RWPE2 (cell line): ENCODE data around the gene OMP.

ENCODE experiments used
- ATAC-seq: fragments of 200-7000 bp; cut with Tn5 transposase; 3 replicates; pipeline ENCODE4 v1.9.1; 2021; ENCODE audit warnings: low read depth
- DNase-seq: peaks from one replicate; pipeline ENCODE4 v3.0.0-alpha.2; 2020; ENCODE audit warnings: low spot score
- H3K27ac ChIP-seq: fragments of 450-650 bp; 2 replicates; pipeline ENCODE4 v1.5.1; 2017; ENCODE audit warnings: mild to moderate bottlenecking; ENCODE audit not compliant: poor library complexity, severe bottlenecking
- H3K27me3 ChIP-seq: fragments of 250-450 bp; sonication (Bioruptor Pico); 2 replicates; pipeline ENCODE4 v1.5.1; 2021; ENCODE audit warnings: mild to moderate bottlenecking, moderate library complexity; ENCODE audit not compliant: insufficient read depth, poor library complexity, severe bottlenecking
- H3K36me3 ChIP-seq: fragments of 250-450 bp; sonication (Bioruptor Pico); 2 replicates; pipeline ENCODE4 v1.5.1; 2020; ENCODE audit warnings: low read depth, mild to moderate bottlenecking, moderate library complexity
- H3K4me1 ChIP-seq: fragments of 250-450 bp; sonication (Bioruptor Pico); 2 replicates; pipeline ENCODE4 v1.5.1; 2021; ENCODE audit warnings: mild to moderate bottlenecking, moderate library complexity; ENCODE audit not compliant: insufficient read depth, poor library complexity, severe bottlenecking
- H3K4me3 ChIP-seq: fragments of 250-450 bp; sonication (Bioruptor Pico); 2 replicates; pipeline ENCODE4 v1.5.1; 2021; ENCODE audit warnings: mild to moderate bottlenecking, moderate library complexity; ENCODE audit not compliant: severe bottlenecking
- H3K9me3 ChIP-seq: fragments of 250-450 bp; sonication (Bioruptor Pico); 2 replicates; pipeline ENCODE4 v1.5.1; 2021; ENCODE audit warnings: mild to moderate bottlenecking, moderate library complexity; ENCODE audit not compliant: severe bottlenecking
- TF ChIP-seq, protein P1 (sequence below): fragments of 450-650 bp; IDR thresholded peaks from one replicate; pipeline ENCODE4 v1.5.1; 2017; ENCODE audit warnings: mild to moderate bottlenecking, moderate library complexity; ENCODE audit not compliant: poor library complexity, severe bottlenecking

Gene OMP

DNA sequence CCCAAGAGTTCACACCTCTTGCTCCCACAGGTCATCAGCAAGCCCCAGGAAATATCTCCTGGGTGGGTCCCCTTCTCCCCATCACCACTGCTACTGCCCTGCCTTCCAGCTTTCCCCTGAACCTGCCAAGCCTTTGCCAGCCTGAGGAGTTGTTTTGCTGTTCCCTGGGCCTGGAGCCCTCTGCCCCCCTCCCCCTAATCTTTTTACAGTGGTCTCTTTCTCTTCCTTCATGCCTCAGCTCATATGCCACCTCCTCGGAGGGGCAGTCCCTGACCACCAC, 44.3 kb downstream of the OMP start:
- H3K9me3 ChIP-seq = no peaks in the 10 kb centered on the region
- TF ChIP-seq, protein P1, sequence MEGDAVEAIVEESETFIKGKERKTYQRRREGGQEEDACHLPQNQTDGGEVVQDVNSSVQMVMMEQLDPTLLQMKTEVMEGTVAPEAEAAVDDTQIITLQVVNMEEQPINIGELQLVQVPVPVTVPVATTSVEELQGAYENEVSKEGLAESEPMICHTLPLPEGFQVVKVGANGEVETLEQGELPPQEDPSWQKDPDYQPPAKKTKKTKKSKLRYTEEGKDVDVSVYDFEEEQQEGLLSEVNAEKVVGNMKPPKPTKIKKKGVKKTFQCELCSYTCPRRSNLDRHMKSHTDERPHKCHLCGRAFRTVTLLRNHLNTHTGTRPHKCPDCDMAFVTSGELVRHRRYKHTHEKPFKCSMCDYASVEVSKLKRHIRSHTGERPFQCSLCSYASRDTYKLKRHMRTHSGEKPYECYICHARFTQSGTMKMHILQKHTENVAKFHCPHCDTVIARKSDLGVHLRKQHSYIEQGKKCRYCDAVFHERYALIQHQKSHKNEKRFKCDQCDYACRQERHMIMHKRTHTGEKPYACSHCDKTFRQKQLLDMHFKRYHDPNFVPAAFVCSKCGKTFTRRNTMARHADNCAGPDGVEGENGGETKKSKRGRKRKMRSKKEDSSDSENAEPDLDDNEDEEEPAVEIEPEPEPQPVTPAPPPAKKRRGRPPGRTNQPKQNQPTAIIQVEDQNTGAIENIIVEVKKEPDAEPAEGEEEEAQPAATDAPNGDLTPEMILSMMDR = no peak
- H3K27ac ChIP-seq = no peak overlapping the region
- no peak for DNase-seq
- no peaks in the 10 kb centered on the region for H3K4me1 ChIP-seq
- no peak overlapping the region for H3K4me3 ChIP-seq
- H3K36me3 ChIP-seq = no peaks in the 10 kb centered on the region
- no peaks in the 10 kb centered on the region for H3K27me3 ChIP-seq
- ATAC-seq = no peak

DNA sequence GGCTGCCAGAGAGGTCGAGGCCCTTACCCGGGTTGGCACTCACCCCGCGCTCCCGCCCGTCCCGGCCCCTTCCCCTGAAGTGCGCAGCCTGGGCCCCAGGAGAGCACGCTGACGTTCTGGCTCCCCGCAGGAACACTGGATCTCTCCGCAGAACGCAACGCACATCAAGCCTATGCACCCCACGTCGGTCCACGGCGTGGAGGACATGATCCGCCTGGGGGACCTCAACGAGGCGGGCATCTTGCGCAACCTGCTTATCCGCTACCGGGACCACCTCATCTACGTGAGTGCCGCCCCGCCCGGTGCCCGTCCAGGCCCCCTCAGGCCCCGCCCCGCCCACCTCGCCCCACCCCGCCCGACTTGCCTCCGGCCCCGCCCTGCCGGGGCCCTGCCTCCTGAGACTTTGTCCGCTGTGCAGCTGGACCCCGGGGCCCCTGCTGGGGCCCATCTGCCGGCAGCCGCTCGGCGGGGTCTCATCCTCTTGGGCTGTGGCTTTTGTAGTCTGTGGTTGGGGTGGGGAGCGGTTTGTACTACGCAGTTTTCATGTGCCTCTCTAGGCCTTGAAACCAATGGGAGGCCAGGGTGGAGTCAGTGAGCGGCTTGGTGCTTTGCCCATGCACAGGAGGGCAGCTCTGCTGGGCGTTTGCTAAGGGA, 45.2 kb downstream of the OMP start:
- Histone ChIP-seq H3K4me1 (no peaks in the 10 kb centered on the region), H3K27me3 (no peaks in the 10 kb centered on the region), H3K9me3 (no peaks in the 10 kb centered on the region), H3K4me3 (no peak overlapping the region), H3K27ac (no peak overlapping the region), H3K36me3 (no peaks in the 10 kb centered on the region)
- no peak for DNase-seq
- TF ChIP-seq, protein P1 = no peak
- peak; percentile 30; the same call in 2 of the 3 replicates for ATAC-seq

DNA sequence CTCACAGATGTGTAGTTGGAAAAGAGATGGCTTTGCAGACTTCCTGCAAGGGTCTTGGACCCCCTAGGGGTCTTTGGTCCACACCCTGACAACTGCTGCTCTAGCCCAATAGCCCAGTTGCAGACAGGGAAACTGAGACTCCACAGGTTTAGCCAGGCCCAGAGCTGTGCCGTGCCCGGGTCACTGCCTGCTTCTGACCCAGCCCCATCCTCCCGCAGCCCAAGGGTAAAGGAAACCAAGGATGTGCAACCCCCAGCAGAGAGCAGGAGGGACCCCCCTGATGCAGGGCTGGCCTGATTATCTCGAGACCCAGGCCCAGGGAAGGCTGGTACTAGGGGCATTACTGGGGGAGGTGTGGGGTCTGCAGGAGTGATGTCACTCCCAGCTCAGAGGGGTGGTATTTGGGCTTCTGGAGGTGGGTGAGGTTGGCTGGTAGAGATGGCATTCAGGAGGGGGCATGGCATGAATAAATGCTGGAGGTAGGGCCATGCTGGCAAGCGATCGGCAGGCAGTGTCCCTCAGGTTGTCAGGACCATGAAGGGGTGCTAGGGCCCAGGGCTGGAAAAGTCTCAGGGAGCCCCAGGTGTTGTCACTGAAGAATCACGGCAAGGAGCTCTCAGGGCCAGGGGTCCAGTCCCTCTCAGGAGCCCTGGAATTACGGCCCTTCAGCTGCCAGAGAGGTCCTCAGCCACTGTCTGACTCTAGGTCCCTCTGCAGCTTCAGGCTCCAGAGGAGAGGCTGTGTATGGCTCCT, 46.5 kb downstream of the OMP start:
- H3K9me3 ChIP-seq = no peaks in the 10 kb centered on the region
- no peaks in the 10 kb centered on the region for H3K4me1 ChIP-seq
- no peaks in the 10 kb centered on the region for H3K27me3 ChIP-seq
- no peaks in the 10 kb centered on the region for H3K36me3 ChIP-seq
- no peak for DNase-seq
- no peak for ATAC-seq
- TF ChIP-seq, protein P1 = no peak
- no peak overlapping the region for H3K27ac ChIP-seq
- H3K4me3 ChIP-seq = no peak overlapping the region

DNA sequence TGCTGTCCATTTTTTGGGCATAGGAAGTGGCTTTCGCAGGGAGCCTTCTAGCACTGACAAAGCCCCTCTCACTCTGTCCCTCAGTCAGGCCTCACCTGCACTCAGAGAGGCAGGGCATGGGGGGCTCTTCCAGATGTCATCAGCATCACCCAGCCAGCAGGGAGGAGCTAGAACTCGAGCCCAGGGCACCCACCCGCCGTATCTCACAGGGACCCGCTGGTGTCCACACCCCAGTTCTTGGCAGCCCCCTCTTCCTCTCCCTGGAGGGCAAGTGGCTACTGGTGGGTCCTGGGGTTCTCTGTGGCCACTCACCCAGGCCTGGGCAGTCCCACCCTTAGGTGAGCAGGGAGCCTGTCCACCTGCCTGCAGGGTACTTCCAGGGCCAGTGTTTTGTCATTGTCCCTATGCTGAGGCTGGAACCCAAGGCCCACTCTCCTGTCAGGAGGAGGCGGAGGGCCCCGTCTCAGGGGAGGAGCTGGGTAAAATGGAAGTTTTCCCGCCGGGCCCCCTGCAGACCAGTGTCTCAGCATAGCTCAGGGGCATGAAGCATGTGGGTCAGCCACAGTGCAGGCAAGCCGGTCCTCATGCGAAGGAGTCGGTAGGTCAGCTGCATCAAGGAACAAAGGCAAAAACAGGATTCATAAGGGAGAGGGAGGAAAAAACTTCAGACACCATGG, 47.2 kb downstream of the OMP start:
- Histone ChIP-seq H3K4me1 (no peaks in the 10 kb centered on the region), H3K27ac (no peak overlapping the region), H3K27me3 (no peaks in the 10 kb centered on the region), H3K36me3 (no peaks in the 10 kb centered on the region), H3K4me3 (no peak overlapping the region), H3K9me3 (no peaks in the 10 kb centered on the region)
- no peak for ATAC-seq
- DNase-seq = no peak
- TF ChIP-seq, protein P1 = no peak
